B cell (primary cell): ENCODE data around the gene APP. TPM values are rescaled to one million over a fixed set of nuclear protein-coding genes. Genes with fewer than 3 reads are reported as not detected.

ENCODE experiments used
- ATAC-seq: fragments of 200-7000 bp; cut with Tn5 transposase; one replicate; pipeline ENCODE4 v1.10.0; 2021; ENCODE audit warnings: low read depth, mild to moderate bottlenecking, moderate number of reproducible peaks, moderate library complexity
- CTCF ChIA-PET: fragments of 350-600 bp; sonication (Branson Sonifier 250); formaldehyde crosslinking; loops from one replicate; lab custom pipeline; 2021; ENCODE audit warnings: antibody characterized with exemption, inconsistent platforms; lab: Charles Lee
- POLR2A ChIA-PET: fragments of 350-600 bp; sonication (Branson Sonifier 250); formaldehyde crosslinking; loops from one replicate; lab custom pipeline; 2021; ENCODE audit warnings: antibody characterized with exemption; lab: Charles Lee
- DNase-seq: peaks from one replicate; pipeline ENCODE4 v3.0.0; 2013
- H2AFZ ChIP-seq: 2 replicates; pipeline ENCODE4 v1.6.1; 2012; ENCODE audit warnings: mild to moderate bottlenecking, low read depth, low read length; ENCODE audit not compliant: insufficient read depth, poor library complexity, severe bottlenecking
- H3K27ac ChIP-seq, 2 donors: 1 replicate in 1 of 2; 2 replicates in 1 of 2; pipeline ENCODE4 v1.5.1; 2012 to 2013; ENCODE audit warnings: low read length in 2 of 2, mild to moderate bottlenecking in 2 of 2, moderate library complexity in 1 of 2
- H3K27me3 ChIP-seq, 4 experiments: fragments of 200-600 bp in 1 of 4; sonication (generic) in 1 of 4; replicated peaks in 1 of 4; 1 replicate in 2 of 4; 2 replicates in 2 of 4; pipeline versions ENCODE4 v1.6.1 to v1.7.0; 2013 to 2016; ENCODE audit warnings: low read length in 3 of 4, mild to moderate bottlenecking in 2 of 4, mixed read lengths in 1 of 4, moderate library complexity in 1 of 4; ENCODE audit not compliant: insufficient read depth in 4 of 4, control insufficient read depth in 3 of 4; ENCODE audit errors: control extremely low read depth in 1 of 4
- H3K36me3 ChIP-seq, 2 experiments: replicated peaks in 1 of 2; 1 replicate in 1 of 2; 2 replicates in 1 of 2; pipeline versions ENCODE4 v1.6.1 to v1.7.1; 2013; ENCODE audit warnings: low read length in 1 of 2; ENCODE audit not compliant: insufficient read depth in 2 of 2, control insufficient read depth in 1 of 2; ENCODE audit errors: control extremely low read depth in 1 of 2, extremely low read depth in 1 of 2
- H3K4me1 ChIP-seq, 2 donors: fragments of 200-600 bp in 1 of 2; sonication (generic) in 1 of 2; 1 replicate in 1 of 2; 2 replicates in 1 of 2; pipeline versions ENCODE4 v1.5.1 to v1.6.1; 2013 to 2017; ENCODE audit warnings: low read length in 2 of 2; ENCODE audit not compliant: control insufficient read depth in 2 of 2, insufficient read depth in 2 of 2
- H3K4me2 ChIP-seq: replicated peaks from 2 replicates; pipeline ENCODE3; 2012; ENCODE audit warnings: mild to moderate bottlenecking, low read depth, low read length; ENCODE audit not compliant: poor library complexity, severe bottlenecking
- H3K4me3 ChIP-seq, 5 experiments: fragments of 200-600 bp in 1 of 5; sonication (generic) in 1 of 5; 1 replicate in 3 of 5; 2 replicates in 2 of 5; pipeline versions ENCODE4 v1.5.1 to v1.7.0; 2011 to 2016; ENCODE audit warnings: low read length in 4 of 5, mild to moderate bottlenecking in 4 of 5, low read depth in 2 of 5, control low read depth in 1 of 5, moderate library complexity in 1 of 5; ENCODE audit not compliant: insufficient read depth in 1 of 5; ENCODE audit errors: control extremely low read depth in 1 of 5, extremely low read depth in 1 of 5
- H3K79me2 ChIP-seq: fragments of 200-600 bp; sonication (generic); one replicate; pipeline ENCODE4 v1.6.0; 2016; ENCODE audit warnings: low read length; ENCODE audit not compliant: control insufficient read depth, insufficient read depth
- H3K9ac ChIP-seq: fragments of 200-600 bp; sonication (generic); 2 replicates; pipeline ENCODE4 v1.6.1; 2017; ENCODE audit warnings: mild to moderate bottlenecking, low read length, moderate library complexity
- H3K9me3 ChIP-seq, 3 donors: one replicate each; pipeline versions ENCODE4 v1.6.1 to v1.7.1; 2013; ENCODE audit warnings: low read length in 2 of 3; ENCODE audit not compliant: control insufficient read depth in 2 of 3, insufficient read depth in 1 of 3; ENCODE audit errors: control extremely low read depth in 1 of 3
- H4K20me1 ChIP-seq: 2 replicates; pipeline ENCODE4 v1.6.0; 2012; ENCODE audit warnings: mild to moderate bottlenecking, low read length; ENCODE audit not compliant: insufficient read depth, control insufficient read depth, poor library complexity, severe bottlenecking
- H3K27ac Mint-ChIP-seq: one replicate; pipeline ENCODE4 v1.8.0; 2021; ENCODE audit warnings: mixed read lengths
- H3K27me3 Mint-ChIP-seq: one replicate; pipeline ENCODE4 v1.8.0; 2021; ENCODE audit warnings: mixed read lengths
- H3K4me1 Mint-ChIP-seq: one replicate; pipeline ENCODE4 v1.8.0; 2021; ENCODE audit warnings: mixed read lengths
- H3K4me3 Mint-ChIP-seq: one replicate; pipeline ENCODE4 v1.8.0; 2021; ENCODE audit warnings: mixed read lengths
- H3K9me3 Mint-ChIP-seq: one replicate; pipeline ENCODE4 v1.8.0; 2022; ENCODE audit warnings: mixed read lengths; ENCODE audit not compliant: insufficient read depth
- EZH2 ChIP-seq: IDR thresholded peaks from 2 replicates; pipeline ENCODE4 v1.6.1; 2012; ENCODE audit warnings: borderline replicate concordance, low read depth, mild to moderate bottlenecking, moderate library complexity, low read length; ENCODE audit not compliant: insufficient read depth, poor library complexity, severe bottlenecking
- WGBS: methylation state at CpG from one replicate; pipeline ENCODE4 v1.1.5; 2013; ENCODE audit warnings: missing lambda C conversion rate; ENCODE audit not compliant: insufficient coverage; 5-methylcytosine and 5-hydroxymethylcytosine counted together
- intact Hi-C: fragments of 100-400 bp; cut with micrococcal nuclease; formaldehyde crosslinking; loops from one replicate; pipeline ENCODE4 v1.10.0; 2022
- polyA plus RNA-seq: library from polyadenylated mRNA; depleted of rRNA; stranded (reverse); fragments of >200 nt; gene quantifications from 2 replicates; pipeline ENCODE4 v1.2.3, GENCODE V29; 2012
- total RNA-seq, 2 donors: library from RNA; stranded (reverse); fragments of 120-200 nt in 1 of 2; gene quantifications; 1 replicate in 1 of 2; 2 replicates in 1 of 2; pipeline versions ENCODE4 v1.2.3 to v1.2.4, GENCODE V29; 2013 to 2022
- TF ChIP-seq, protein P1 (sequence below): fragments of 200-600 bp; IDR thresholded peaks from one replicate; pipeline ENCODE4 v1.8.0; 2022; ENCODE audit warnings: antibody characterized with exemption, mild to moderate bottlenecking

Gene APP
- total and polyA plus RNA-seq, 2 donors (not counting 1 experiment from before 2014, with no cell fraction given) = 28.3 to 34.7 TPM

DNA sequence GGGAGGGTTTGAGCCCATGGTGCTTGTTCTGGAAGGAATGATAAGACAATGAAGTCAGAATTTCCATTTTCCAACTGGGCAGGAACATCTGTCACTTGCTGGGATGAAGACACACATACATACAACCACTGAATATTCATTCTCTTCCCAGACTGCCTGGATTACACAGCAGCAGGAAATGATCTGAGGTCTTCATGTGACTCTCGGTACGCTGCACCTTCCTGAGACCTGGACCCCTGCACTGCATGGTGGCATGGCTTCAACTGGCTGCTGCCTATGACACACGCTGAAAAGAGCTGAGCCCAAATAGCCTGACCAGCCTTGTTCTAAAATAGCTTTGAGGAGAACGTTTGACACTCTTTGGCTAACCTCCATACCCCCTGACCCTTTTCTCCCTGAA, 285.2 kb downstream of the APP start:
- intact Hi-C loops = no loop called here

DNA sequence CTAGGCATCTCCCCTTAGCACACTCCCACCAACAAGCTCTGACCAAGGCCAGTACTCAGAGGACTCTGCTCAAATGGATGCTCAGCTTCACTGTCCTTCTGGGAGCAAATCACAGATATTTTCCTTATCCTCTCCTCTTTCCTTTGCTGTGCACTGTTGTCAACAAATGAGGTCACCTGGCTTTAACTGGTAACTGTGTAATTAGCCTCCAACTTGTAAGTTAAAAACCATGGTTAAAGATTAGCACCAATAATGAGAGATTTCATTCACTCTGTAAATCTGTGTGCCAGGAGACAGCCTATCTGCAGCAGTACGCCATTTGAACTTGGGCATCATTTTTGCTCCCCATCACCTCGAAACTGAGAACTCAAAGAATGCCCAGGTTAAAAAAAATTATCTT, 286.3 kb downstream of the APP start:
- no peak overlapping the region for H3K27ac Mint-ChIP-seq
- intact Hi-C loops = loop anchor here (5.0 kb wide), 1 partner anchor 277 kb away; the partner anchor contains the start of gene MRPL39

More for the DNA sequence above, 285.2 kb downstream of the APP start:
- Histone ChIP-seq H3K9me3 (no peaks in the 10 kb centered on the region), H3K27me3 (no peaks in the 10 kb centered on the region), H3K4me1 (no peaks in the 10 kb centered on the region), H3K4me2 (no peak overlapping the region), H3K9ac (no peak overlapping the region), H3K79me2 (no peaks in the 10 kb centered on the region), H3K4me3 (no peak overlapping the region), H3K27ac (no peak overlapping the region), H4K20me1 (no peaks in the 10 kb centered on the region), H3K36me3 (peaks cover under 1 to 2% of the 10 kb centered on the region in 2 experiments), H2AFZ (no peak overlapping the region)
- DNase-seq = no peak
- Mint-ChIP-seq H3K9me3 (no peaks in the 10 kb centered on the region), H3K27ac (no peak overlapping the region), H3K4me1 (no peaks in the 10 kb centered on the region), H3K27me3 (no peaks in the 10 kb centered on the region), H3K4me3 (no peak overlapping the region)
- no peak for ATAC-seq
- CTCF ChIA-PET = interaction anchor here (0.9 to 2.9 kb wide), 4 partner anchors 11 to 832 kb away, joined by 3 to 16 read pairs (median 8); partner anchors contain the start of gene APP
- WGBS = 94% methylated on average over 4 of the region's 4 CpGs
- POLR2A ChIA-PET = no interaction called here
- TF ChIP-seq, protein P1, sequence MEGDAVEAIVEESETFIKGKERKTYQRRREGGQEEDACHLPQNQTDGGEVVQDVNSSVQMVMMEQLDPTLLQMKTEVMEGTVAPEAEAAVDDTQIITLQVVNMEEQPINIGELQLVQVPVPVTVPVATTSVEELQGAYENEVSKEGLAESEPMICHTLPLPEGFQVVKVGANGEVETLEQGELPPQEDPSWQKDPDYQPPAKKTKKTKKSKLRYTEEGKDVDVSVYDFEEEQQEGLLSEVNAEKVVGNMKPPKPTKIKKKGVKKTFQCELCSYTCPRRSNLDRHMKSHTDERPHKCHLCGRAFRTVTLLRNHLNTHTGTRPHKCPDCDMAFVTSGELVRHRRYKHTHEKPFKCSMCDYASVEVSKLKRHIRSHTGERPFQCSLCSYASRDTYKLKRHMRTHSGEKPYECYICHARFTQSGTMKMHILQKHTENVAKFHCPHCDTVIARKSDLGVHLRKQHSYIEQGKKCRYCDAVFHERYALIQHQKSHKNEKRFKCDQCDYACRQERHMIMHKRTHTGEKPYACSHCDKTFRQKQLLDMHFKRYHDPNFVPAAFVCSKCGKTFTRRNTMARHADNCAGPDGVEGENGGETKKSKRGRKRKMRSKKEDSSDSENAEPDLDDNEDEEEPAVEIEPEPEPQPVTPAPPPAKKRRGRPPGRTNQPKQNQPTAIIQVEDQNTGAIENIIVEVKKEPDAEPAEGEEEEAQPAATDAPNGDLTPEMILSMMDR = no peak
- no peak for TF ChIP-seq EZH2

More for the DNA sequence above, 286.3 kb downstream of the APP start:
- no peak overlapping the region for H3K9ac ChIP-seq
- H3K36me3 ChIP-seq = peaks cover 0 to 3% of the 10 kb centered on the region in 2 experiments
- no peak overlapping the region for H3K4me3 ChIP-seq
- no peaks in the 10 kb centered on the region for H3K9me3 ChIP-seq
- ChIA-PET POLR2A (no interaction called here), CTCF (interaction anchor here (0.6 to 2.9 kb wide), 5 partner anchors 12 to 834 kb away, joined by 3 to 16 read pairs (median 9); partner anchors contain the start of gene APP)
- Mint-ChIP-seq H3K27me3 (no peaks in the 10 kb centered on the region), H3K9me3 (no peaks in the 10 kb centered on the region), H3K4me1 (no peaks in the 10 kb centered on the region), H3K4me3 (no peak overlapping the region)
- TF ChIP-seq EZH2 = no peak
- TF ChIP-seq, protein P1 = no peak
- no peaks in the 10 kb centered on the region for H3K79me2 ChIP-seq
- no peak for DNase-seq
- H2AFZ ChIP-seq = no peak overlapping the region
- no peak overlapping the region for H3K27ac ChIP-seq
- no peaks in the 10 kb centered on the region for H4K20me1 ChIP-seq
- ATAC-seq = no peak
- H3K4me2 ChIP-seq = no peak overlapping the region
- H3K27me3 ChIP-seq = no peaks in the 10 kb centered on the region
- 83% methylated on average over 2 of the region's 2 CpGs for WGBS
- H3K4me1 ChIP-seq = no peaks in the 10 kb centered on the region
